Measurements from ENCODE around the gene TRA2A.

- TF ChIP-seq, protein P1, sequence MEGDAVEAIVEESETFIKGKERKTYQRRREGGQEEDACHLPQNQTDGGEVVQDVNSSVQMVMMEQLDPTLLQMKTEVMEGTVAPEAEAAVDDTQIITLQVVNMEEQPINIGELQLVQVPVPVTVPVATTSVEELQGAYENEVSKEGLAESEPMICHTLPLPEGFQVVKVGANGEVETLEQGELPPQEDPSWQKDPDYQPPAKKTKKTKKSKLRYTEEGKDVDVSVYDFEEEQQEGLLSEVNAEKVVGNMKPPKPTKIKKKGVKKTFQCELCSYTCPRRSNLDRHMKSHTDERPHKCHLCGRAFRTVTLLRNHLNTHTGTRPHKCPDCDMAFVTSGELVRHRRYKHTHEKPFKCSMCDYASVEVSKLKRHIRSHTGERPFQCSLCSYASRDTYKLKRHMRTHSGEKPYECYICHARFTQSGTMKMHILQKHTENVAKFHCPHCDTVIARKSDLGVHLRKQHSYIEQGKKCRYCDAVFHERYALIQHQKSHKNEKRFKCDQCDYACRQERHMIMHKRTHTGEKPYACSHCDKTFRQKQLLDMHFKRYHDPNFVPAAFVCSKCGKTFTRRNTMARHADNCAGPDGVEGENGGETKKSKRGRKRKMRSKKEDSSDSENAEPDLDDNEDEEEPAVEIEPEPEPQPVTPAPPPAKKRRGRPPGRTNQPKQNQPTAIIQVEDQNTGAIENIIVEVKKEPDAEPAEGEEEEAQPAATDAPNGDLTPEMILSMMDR (IDR thresholded peaks at IDR 0.05) = no peak
- no peak for TF ChIP-seq POLR2AphosphoS5 (IDR thresholded peaks at IDR 0.05)
- no peak for TF ChIP-seq POLR2A (IDR thresholded peaks at IDR 0.05)
Observed at GRCh38 chr7:23486002-23486773, 45.6 kb downstream of the TRA2A start.
